ES-I3 (cell line): ENCODE measurements around the gene SYNDIG1.

Experiments
- H3K36me3 ChIP-seq: 2 replicates; pipeline ENCODE4 v1.6.1; 2013; ENCODE audit warnings: mild to moderate bottlenecking, low read length, control low read depth, moderate library complexity; ENCODE audit not compliant: insufficient read depth
- H3K4me1 ChIP-seq: 2 replicates; pipeline ENCODE4 v1.6.1; 2013; ENCODE audit warnings: mild to moderate bottlenecking, control low read depth, low read length; ENCODE audit not compliant: insufficient read depth
- H3K9ac ChIP-seq: 2 replicates; pipeline ENCODE4 v1.6.1; 2013; ENCODE audit warnings: low read depth, mild to moderate bottlenecking, low read length, moderate library complexity
- H3K9me3 ChIP-seq: 2 replicates; pipeline ENCODE4 v1.6.1; 2013; ENCODE audit warnings: mild to moderate bottlenecking, low read length, moderate library complexity; ENCODE audit not compliant: control insufficient read depth, insufficient read depth

The SYNDIG1 gene

GRCh38 chr20:24636626-24637025 is 167.2 kb downstream of the SYNDIG1 start:
- Histone ChIP-seq H3K4me1 (peaks cover 25% of the 10 kb centered on the region), H3K9ac (no peak overlapping the region), H3K9me3 (no peaks in the 10 kb centered on the region), H3K36me3 (no peaks in the 10 kb centered on the region)

GRCh38 chr20:24637087-24637486 is 167.7 kb downstream of the SYNDIG1 start:
- no peak overlapping the region for H3K9ac ChIP-seq
- H3K4me1 ChIP-seq, result peaks cover 25% of the 10 kb centered on the region
- H3K36me3 ChIP-seq, result no peaks in the 10 kb centered on the region
- no peaks in the 10 kb centered on the region for H3K9me3 ChIP-seq

- Histone ChIP-seq H3K9ac (no peak overlapping the region), H3K4me1 (peaks cover 25% of the 10 kb centered on the region), H3K9me3 (no peaks in the 10 kb centered on the region), H3K36me3 (no peaks in the 10 kb centered on the region)
Measured at GRCh38 chr20:24637941-24638340, 168.5 kb downstream of the SYNDIG1 start.

- H3K36me3 ChIP-seq, result no peaks in the 10 kb centered on the region
- no peak overlapping the region for H3K9ac ChIP-seq
- H3K9me3 ChIP-seq, result no peaks in the 10 kb centered on the region; the same call in 1 of the 2 replicates
- H3K4me1 ChIP-seq, result peaks cover 25% of the 10 kb centered on the region
Measured at GRCh38 chr20:24638591-24639548, 169.4 kb downstream of the SYNDIG1 start.

GRCh38 chr20:24640276-24640675 is 170.8 kb downstream of the SYNDIG1 start:
- peaks cover 11% of the 10 kb centered on the region for H3K4me1 ChIP-seq
- H3K9me3 ChIP-seq, result no peaks in the 10 kb centered on the region; the same call in 1 of the 2 replicates
- no peaks in the 10 kb centered on the region for H3K36me3 ChIP-seq
- no peak overlapping the region for H3K9ac ChIP-seq

GRCh38 chr20:24640686-24641085 is 171.3 kb downstream of the SYNDIG1 start:
- no peaks in the 10 kb centered on the region; the same call in 1 of the 2 replicates for H3K9me3 ChIP-seq

GRCh38 chr20:24643731-24644626 is 174.6 kb downstream of the SYNDIG1 start:
- H3K4me1 ChIP-seq, result no peaks in the 10 kb centered on the region
- no peaks in the 10 kb centered on the region for H3K36me3 ChIP-seq
- no peak overlapping the region for H3K9ac ChIP-seq
- no peaks in the 10 kb centered on the region; the same call in 1 of the 2 replicates for H3K9me3 ChIP-seq

More at GRCh38 chr20:24640686-24641085, 171.3 kb downstream of the SYNDIG1 start:
- H3K9ac ChIP-seq, result no peak overlapping the region
- H3K36me3 ChIP-seq, result no peaks in the 10 kb centered on the region
- peaks cover 7% of the 10 kb centered on the region for H3K4me1 ChIP-seq

GRCh38 chr20:24646321-24646720 is 176.9 kb downstream of the SYNDIG1 start:
- Histone ChIP-seq H3K4me1 (no peaks in the 10 kb centered on the region), H3K36me3 (no peaks in the 10 kb centered on the region), H3K9me3 (no peaks in the 10 kb centered on the region; the same call in 1 of the 2 replicates), H3K9ac (no peak overlapping the region)

- no peaks in the 10 kb centered on the region; the same call in none of the 2 replicates for H3K9me3 ChIP-seq
- no peak overlapping the region for H3K9ac ChIP-seq
- H3K4me1 ChIP-seq, result no peaks in the 10 kb centered on the region
- H3K36me3 ChIP-seq, result no peaks in the 10 kb centered on the region
Measured at GRCh38 chr20:24647713-24648112, 178.3 kb downstream of the SYNDIG1 start.

- Histone ChIP-seq H3K4me1 (peaks cover 3% of the 10 kb centered on the region; the same call in 1 of the 2 replicates), H3K9me3 (no peaks in the 10 kb centered on the region; the same call in 1 of the 2 replicates), H3K36me3 (no peaks in the 10 kb centered on the region), H3K9ac (no peak overlapping the region)
Measured at GRCh38 chr20:24648481-24648880, 179.1 kb downstream of the SYNDIG1 start.

GRCh38 chr20:24648919-24649318 is 179.5 kb downstream of the SYNDIG1 start:
- no peaks in the 10 kb centered on the region for H3K36me3 ChIP-seq
- H3K4me1 ChIP-seq, result peaks cover 3% of the 10 kb centered on the region; the same call in 1 of the 2 replicates
- no peak overlapping the region for H3K9ac ChIP-seq
- no peaks in the 10 kb centered on the region; the same call in 1 of the 2 replicates for H3K9me3 ChIP-seq

GRCh38 chr20:24649787-24650490 is 180.5 kb downstream of the SYNDIG1 start:
- Histone ChIP-seq H3K9ac (no peak overlapping the region), H3K9me3 (no peaks in the 10 kb centered on the region; the same call in 1 of the 2 replicates), H3K36me3 (no peaks in the 10 kb centered on the region), H3K4me1 (peaks cover 3% of the 10 kb centered on the region; the same call in 1 of the 2 replicates)

- H3K4me1 ChIP-seq, result peaks cover 3% of the 10 kb centered on the region; the same call in 1 of the 2 replicates
- no peaks in the 10 kb centered on the region; the same call in 1 of the 2 replicates for H3K9me3 ChIP-seq
- no peak overlapping the region for H3K9ac ChIP-seq
- H3K36me3 ChIP-seq, result no peaks in the 10 kb centered on the region
Measured at GRCh38 chr20:24651171-24651975, 181.9 kb downstream of the SYNDIG1 start.
